GM21367 (cell line): ENCODE measurements around the gene STXBP5L.
"Not testable (repeated sequence)": the region's sequence is repeated elsewhere in the genome, so short reads cannot be mapped to it uniquely, and the experiment has no call there.

ENCODE experiments used
- ATAC-seq: cut with Tn5 transposase; IDR thresholded peaks from one replicate; pipeline ENCODE4 v1.9.1; 2021; ENCODE audit not compliant: unreplicated experiment

STXBP5L gene

GRCh38 chr3:121414924-121415323 is 506.9 kb downstream of the STXBP5L start:
- no peak for ATAC-seq

- no peak for ATAC-seq
Observed at GRCh38 chr3:121418182-121418581, 510.2 kb downstream of the STXBP5L start.

GRCh38 chr3:121424549-121424948 is 516.5 kb downstream of the STXBP5L start:
- ATAC-seq = no peak

- ATAC-seq = no peak
Observed at GRCh38 chr3:121430664-121431215, 522.7 kb downstream of the STXBP5L start.

GRCh38 chr3:121431726-121432517 is 523.9 kb downstream of the STXBP5L start:
- peak; percentile 90 for ATAC-seq

- no peak for ATAC-seq
Observed at GRCh38 chr3:121436074-121436473, 528.1 kb downstream of the STXBP5L start.

- ATAC-seq = no peak
Observed at GRCh38 chr3:121436641-121437040, 528.6 kb downstream of the STXBP5L start.

- ATAC-seq = no peak
Observed at GRCh38 chr3:121443456-121443855, 535.5 kb downstream of the STXBP5L start.

- not testable (repeated sequence) for ATAC-seq
Observed at GRCh38 chr3:121451752-121452151, 543.7 kb downstream of the STXBP5L start.

GRCh38 chr3:121462565-121462964 is 554.6 kb downstream of the STXBP5L start:
- ATAC-seq = no peak

GRCh38 chr3:121463745-121464144 is 555.7 kb downstream of the STXBP5L start:
- no peak for ATAC-seq

- no peak for ATAC-seq
Observed at GRCh38 chr3:121467085-121467484, 559.1 kb downstream of the STXBP5L start.

GRCh38 chr3:121473001-121473400 is 565.0 kb downstream of the STXBP5L start:
- ATAC-seq = no peak
